ENCODE data around the gene RGS11. TPM values are rescaled to one million over a fixed set of nuclear protein-coding genes. Genes with fewer than 3 reads are reported as not detected.
"Not testable (repeated sequence)": the region's sequence is repeated elsewhere in the genome, so short reads cannot be mapped to it uniquely, and the experiment has no call there.

RGS11 gene
- polyA plus RNA-seq, 1 donor (not counting 4 experiments of a cell fraction or from before 2014, with no cell fraction given) = not detected

DNA sequence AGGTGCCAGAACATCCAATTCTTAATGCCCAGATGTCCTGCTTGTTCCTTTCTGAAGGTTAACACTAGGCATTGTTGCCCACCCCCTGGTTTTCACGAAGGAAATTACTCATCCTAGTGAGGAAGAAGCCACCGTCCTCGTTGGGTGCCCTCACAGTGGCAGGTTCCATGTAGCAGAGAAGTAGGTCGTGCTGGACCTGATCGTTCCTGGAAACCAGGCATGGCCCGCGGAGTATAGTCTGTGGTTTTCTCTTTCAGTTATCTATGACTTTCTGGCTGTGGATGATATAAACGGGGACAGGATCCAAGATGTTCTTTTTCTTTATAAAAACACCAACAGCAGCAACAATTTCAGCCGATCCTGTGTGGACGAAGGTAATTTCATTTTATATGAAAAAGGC is 16.5 kb downstream of the RGS11 start:
- H3K27me3 ChIP-seq (ENCODE audit: control insufficient read depth, extremely low read depth, insufficient read depth, low read length) = no peaks in the 10 kb centered on the region
- H4K20me1 ChIP-seq (ENCODE audit: control insufficient read depth, extremely low read depth, insufficient read depth, low read length) = no peaks in the 10 kb centered on the region
- no peak overlapping the region for H3K9ac ChIP-seq (ENCODE audit: control insufficient read depth, extremely low read depth, insufficient read depth, low read length)
- no peaks in the 10 kb centered on the region for H3K79me2 ChIP-seq (ENCODE audit: control insufficient read depth, insufficient read depth, low read length)
- H3K27ac ChIP-seq (ENCODE audit: control insufficient read depth, insufficient read depth, low read length) = no peak overlapping the region
- no peaks in the 10 kb centered on the region for H3K9me1 ChIP-seq (ENCODE audit: control insufficient read depth, extremely low read depth, insufficient read depth, low read length)
- H3K4me3 ChIP-seq (ENCODE audit: control insufficient read depth in 2 of 3, extremely low read depth in 1 of 3, insufficient read depth in 2 of 3, low read depth in 1 of 3, low read length in 3 of 3) = no peak overlapping the region
- no peak overlapping the region for H2AFZ ChIP-seq (ENCODE audit: control insufficient read depth, low read length)
- TF ChIP-seq EZH2 (IDR thresholded peaks at IDR 0.05; ENCODE audit: low read length) = no peak
- TF ChIP-seq, protein P1, sequence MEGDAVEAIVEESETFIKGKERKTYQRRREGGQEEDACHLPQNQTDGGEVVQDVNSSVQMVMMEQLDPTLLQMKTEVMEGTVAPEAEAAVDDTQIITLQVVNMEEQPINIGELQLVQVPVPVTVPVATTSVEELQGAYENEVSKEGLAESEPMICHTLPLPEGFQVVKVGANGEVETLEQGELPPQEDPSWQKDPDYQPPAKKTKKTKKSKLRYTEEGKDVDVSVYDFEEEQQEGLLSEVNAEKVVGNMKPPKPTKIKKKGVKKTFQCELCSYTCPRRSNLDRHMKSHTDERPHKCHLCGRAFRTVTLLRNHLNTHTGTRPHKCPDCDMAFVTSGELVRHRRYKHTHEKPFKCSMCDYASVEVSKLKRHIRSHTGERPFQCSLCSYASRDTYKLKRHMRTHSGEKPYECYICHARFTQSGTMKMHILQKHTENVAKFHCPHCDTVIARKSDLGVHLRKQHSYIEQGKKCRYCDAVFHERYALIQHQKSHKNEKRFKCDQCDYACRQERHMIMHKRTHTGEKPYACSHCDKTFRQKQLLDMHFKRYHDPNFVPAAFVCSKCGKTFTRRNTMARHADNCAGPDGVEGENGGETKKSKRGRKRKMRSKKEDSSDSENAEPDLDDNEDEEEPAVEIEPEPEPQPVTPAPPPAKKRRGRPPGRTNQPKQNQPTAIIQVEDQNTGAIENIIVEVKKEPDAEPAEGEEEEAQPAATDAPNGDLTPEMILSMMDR (optimal IDR thresholded peaks at IDR 0.05 in 1 of 3, IDR thresholded peaks at IDR 0.05 in 1 of 3, conservative IDR thresholded peaks at IDR 0.05 in 1 of 3; ENCODE audit: extremely low read depth in 1 of 3, insufficient read depth in 2 of 3, low read length in 3 of 3) = no peak
- FAIRE-seq (no peak), DNase-seq (ENCODE audit: low read depth, low spot score) (no peak)
- H3K36me3 ChIP-seq (ENCODE audit: control insufficient read depth in 2 of 2, extremely low read depth in 1 of 2, insufficient read depth in 2 of 2, low read length in 2 of 2) = peaks cover 0 to 17% of the 10 kb centered on the region in 2 experiments
- H3K4me1 ChIP-seq (ENCODE audit: control insufficient read depth, extremely low read depth, insufficient read depth, low read length) = no peaks in the 10 kb centered on the region
- H3K9me3 ChIP-seq (ENCODE audit: control insufficient read depth, low read depth, low read length) = no peaks in the 10 kb centered on the region
- no peak overlapping the region for H3K4me2 ChIP-seq (ENCODE audit: control insufficient read depth, extremely low read depth, insufficient read depth, low read depth, low read length)
- dilution Hi-C loops (cut with MboI; ENCODE audit: extremely low pct_ligation_motif_present, low sequenced_read_pairs) = no loop called here

DNA sequence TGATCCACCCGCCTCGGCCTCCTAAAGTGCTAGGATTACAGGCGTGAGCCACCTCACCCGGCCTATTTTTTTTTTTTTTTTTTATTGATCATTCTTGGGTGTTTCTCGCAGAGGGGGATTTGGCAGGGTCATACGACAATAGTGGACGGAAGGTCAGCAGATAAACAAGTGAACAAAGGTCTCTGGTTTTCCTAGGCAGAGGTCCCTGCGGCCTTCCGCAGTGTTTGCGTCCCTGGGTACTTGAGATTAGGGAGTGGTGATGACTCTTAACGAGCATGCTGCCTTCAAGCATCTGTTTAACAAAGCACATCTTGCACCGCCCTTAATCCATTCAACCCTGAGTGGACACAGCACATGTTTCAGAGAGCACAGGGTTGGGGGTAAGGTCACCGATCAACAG is 17.7 kb downstream of the RGS11 start:
- H3K9me1 ChIP-seq (ENCODE audit: control insufficient read depth, extremely low read depth, insufficient read depth, low read length); H3K9me3 ChIP-seq (ENCODE audit: control insufficient read depth, low read depth, low read length); H4K20me1 ChIP-seq (ENCODE audit: control insufficient read depth, extremely low read depth, insufficient read depth, low read length); H3K4me3 ChIP-seq (ENCODE audit: control insufficient read depth in 2 of 3, extremely low read depth in 1 of 3, insufficient read depth in 2 of 3, low read depth in 1 of 3, low read length in 3 of 3); H3K9ac ChIP-seq (ENCODE audit: control insufficient read depth, extremely low read depth, insufficient read depth, low read length); H3K4me1 ChIP-seq (ENCODE audit: control insufficient read depth, extremely low read depth, insufficient read depth, low read length); H2AFZ ChIP-seq (ENCODE audit: control insufficient read depth, low read length); DNase-seq (ENCODE audit: low read depth, low spot score); H3K4me2 ChIP-seq (ENCODE audit: control insufficient read depth, extremely low read depth, insufficient read depth, low read depth, low read length); H3K27ac ChIP-seq (ENCODE audit: control insufficient read depth, insufficient read depth, low read length); H3K79me2 ChIP-seq (ENCODE audit: control insufficient read depth, insufficient read depth, low read length); dilution Hi-C loops (cut with MboI; ENCODE audit: extremely low pct_ligation_motif_present, low sequenced_read_pairs); FAIRE-seq; H3K27me3 ChIP-seq (ENCODE audit: control insufficient read depth, extremely low read depth, insufficient read depth, low read length): not testable (repeated sequence)
- H3K36me3 ChIP-seq (ENCODE audit: control insufficient read depth in 2 of 2, extremely low read depth in 1 of 2, insufficient read depth in 2 of 2, low read length in 2 of 2) = peaks cover 0 to 20% of the 10 kb centered on the region in 2 experiments

DNA sequence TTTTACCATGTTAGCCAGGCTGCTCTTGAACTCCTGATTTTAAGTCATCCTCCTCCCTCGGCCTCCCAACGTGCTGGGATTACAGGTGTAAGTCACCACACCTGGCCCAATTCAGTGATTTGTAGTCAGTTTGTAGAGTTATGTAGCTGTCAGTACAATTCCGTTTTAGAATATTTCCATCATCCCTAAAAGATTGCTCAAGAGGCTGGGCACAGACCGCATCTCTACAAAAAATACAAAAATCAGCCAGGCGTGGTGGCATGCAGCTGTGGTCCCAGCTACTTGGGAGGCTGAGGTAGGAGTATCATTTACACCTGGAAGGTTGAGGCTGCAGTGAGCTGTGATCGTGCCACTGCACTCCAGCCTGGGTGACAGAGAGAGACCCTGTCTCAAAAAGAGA is 20.6 kb downstream of the RGS11 start:
- Histone ChIP-seq H2AFZ (ENCODE audit: control insufficient read depth, low read length) (no peak overlapping the region), H4K20me1 (ENCODE audit: control insufficient read depth, extremely low read depth, insufficient read depth, low read length) (no peaks in the 10 kb centered on the region), H3K36me3 (ENCODE audit: control insufficient read depth in 2 of 2, extremely low read depth in 1 of 2, insufficient read depth in 2 of 2, low read length in 2 of 2) (peaks cover 0 to 7% of the 10 kb centered on the region in 2 experiments), H3K27ac (ENCODE audit: control insufficient read depth, insufficient read depth, low read length) (no peak overlapping the region), H3K4me1 (ENCODE audit: control insufficient read depth, extremely low read depth, insufficient read depth, low read length) (no peaks in the 10 kb centered on the region), H3K4me2 (ENCODE audit: control insufficient read depth, extremely low read depth, insufficient read depth, low read depth, low read length) (no peak overlapping the region), H3K9ac (ENCODE audit: control insufficient read depth, extremely low read depth, insufficient read depth, low read length) (no peak overlapping the region), H3K4me3 (ENCODE audit: control insufficient read depth in 2 of 3, extremely low read depth in 1 of 3, insufficient read depth in 2 of 3, low read depth in 1 of 3, low read length in 3 of 3) (no peak overlapping the region), H3K9me3 (ENCODE audit: control insufficient read depth, low read depth, low read length) (no peaks in the 10 kb centered on the region), H3K79me2 (ENCODE audit: control insufficient read depth, insufficient read depth, low read length) (no peaks in the 10 kb centered on the region), H3K27me3 (ENCODE audit: control insufficient read depth, extremely low read depth, insufficient read depth, low read length) (no peaks in the 10 kb centered on the region), H3K9me1 (ENCODE audit: control insufficient read depth, extremely low read depth, insufficient read depth, low read length) (no peaks in the 10 kb centered on the region)
- DNase-seq (ENCODE audit: low read depth, low spot score) (no peak), FAIRE-seq (no peak)
- TF ChIP-seq, protein P1 (optimal IDR thresholded peaks at IDR 0.05 in 1 of 3, IDR thresholded peaks at IDR 0.05 in 1 of 3, conservative IDR thresholded peaks at IDR 0.05 in 1 of 3; ENCODE audit: extremely low read depth in 1 of 3, insufficient read depth in 2 of 3, low read length in 3 of 3) = no peak
- TF ChIP-seq EZH2 (IDR thresholded peaks at IDR 0.05; ENCODE audit: low read length) = no peak
- dilution Hi-C loops (cut with MboI; ENCODE audit: extremely low pct_ligation_motif_present, low sequenced_read_pairs) = no loop called here
